HUES64 (cell line): ENCODE results near the gene TASP1.
"Not testable (repeated sequence)": the region's sequence is repeated elsewhere in the genome, so short reads cannot be mapped to it uniquely, and the experiment has no call there.

Experiments
- H3K27ac ChIP-seq: 2 replicates; pipeline ENCODE4 v1.7.0; 2013; ENCODE audit warnings: low read depth, low read length, inconsistent platforms
- H3K27me3 ChIP-seq: 2 replicates; pipeline ENCODE4 v1.6.1; 2013; ENCODE audit warnings: mild to moderate bottlenecking, low read length; ENCODE audit not compliant: insufficient read depth
- H3K36me3 ChIP-seq: 2 replicates; pipeline ENCODE4 v1.6.1; 2013; ENCODE audit warnings: mild to moderate bottlenecking, low read length; ENCODE audit not compliant: insufficient read depth
- H3K4me1 ChIP-seq: 2 replicates; pipeline ENCODE4 v1.6.1; 2013; ENCODE audit warnings: mild to moderate bottlenecking, low read length, moderate library complexity; ENCODE audit not compliant: insufficient read depth
- H3K4me3 ChIP-seq: 2 replicates; pipeline ENCODE4 v1.5.1; 2013; ENCODE audit warnings: mild to moderate bottlenecking, low read length, moderate library complexity
- H3K9ac ChIP-seq: 2 replicates; pipeline ENCODE4 v1.6.1; 2013; ENCODE audit warnings: mild to moderate bottlenecking, low read depth, low read length
- H3K9me3 ChIP-seq: 2 replicates; pipeline ENCODE4 v1.6.1; 2013; ENCODE audit warnings: low read depth, low read length; ENCODE audit not compliant: insufficient read depth
- WGBS: fragments of 150-250, 120-280 bp; methylation state at CpG from one replicate; pipeline ENCODE4 v1.1.7; 2013; ENCODE audit warnings: missing lambda C conversion rate; 5-methylcytosine and 5-hydroxymethylcytosine counted together

Gene TASP1

DNA sequence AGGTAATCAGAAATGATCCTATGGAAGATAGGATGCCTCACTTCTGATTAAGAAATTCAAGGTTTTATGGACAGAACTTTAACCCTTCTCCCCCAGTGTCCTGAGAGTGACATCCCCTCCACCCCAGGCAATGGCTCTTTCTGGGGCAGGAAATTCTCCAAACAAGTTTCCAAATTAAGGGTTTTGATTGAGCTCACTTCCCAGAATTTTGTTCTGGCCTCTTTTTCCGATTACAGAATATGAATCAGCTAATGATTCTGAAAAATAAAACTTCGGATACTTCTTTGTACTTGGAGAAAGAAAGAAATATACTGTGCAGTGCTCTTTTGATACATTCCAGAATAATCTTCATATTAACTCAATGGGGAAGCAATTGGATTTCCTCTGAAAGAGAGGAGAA, 32.8 kb upstream of the TASP1 start:
- Histone ChIP-seq H3K4me3 (no peak overlapping the region), H3K27me3 (no peaks in the 10 kb centered on the region), H3K4me1 (no peaks in the 10 kb centered on the region), H3K27ac (no peak overlapping the region), H3K9me3 (no peaks in the 10 kb centered on the region), H3K9ac (no peak overlapping the region), H3K36me3 (no peaks in the 10 kb centered on the region)
- 100% methylated on average over 1 of the region's 2 CpGs for WGBS

DNA sequence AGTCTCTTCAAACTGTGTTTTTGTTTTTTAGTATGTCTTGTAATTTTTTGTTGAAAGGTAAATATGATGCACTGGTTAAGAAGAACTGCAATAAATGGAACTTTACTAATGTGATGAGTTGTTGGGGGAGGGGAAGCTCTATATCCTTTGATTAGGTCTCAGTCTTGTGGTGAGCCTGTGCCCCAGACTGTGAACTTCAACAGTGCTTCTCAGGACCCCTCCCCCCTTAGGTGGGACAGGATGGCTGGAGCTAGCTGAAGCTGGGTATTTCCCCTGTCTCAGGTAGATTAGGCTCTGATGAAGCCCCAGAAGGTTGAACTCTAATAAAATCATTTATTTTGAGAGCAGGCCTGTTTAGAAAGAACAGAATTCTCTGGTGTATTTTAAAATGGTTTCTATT, 31.4 kb upstream of the TASP1 start:
- Histone ChIP-seq H3K4me3 (no peak overlapping the region), H3K27me3 (no peaks in the 10 kb centered on the region), H3K9ac (no peak overlapping the region), H3K9me3 (no peaks in the 10 kb centered on the region), H3K36me3 (no peaks in the 10 kb centered on the region), H3K4me1 (no peaks in the 10 kb centered on the region), H3K27ac (no peak overlapping the region)

DNA sequence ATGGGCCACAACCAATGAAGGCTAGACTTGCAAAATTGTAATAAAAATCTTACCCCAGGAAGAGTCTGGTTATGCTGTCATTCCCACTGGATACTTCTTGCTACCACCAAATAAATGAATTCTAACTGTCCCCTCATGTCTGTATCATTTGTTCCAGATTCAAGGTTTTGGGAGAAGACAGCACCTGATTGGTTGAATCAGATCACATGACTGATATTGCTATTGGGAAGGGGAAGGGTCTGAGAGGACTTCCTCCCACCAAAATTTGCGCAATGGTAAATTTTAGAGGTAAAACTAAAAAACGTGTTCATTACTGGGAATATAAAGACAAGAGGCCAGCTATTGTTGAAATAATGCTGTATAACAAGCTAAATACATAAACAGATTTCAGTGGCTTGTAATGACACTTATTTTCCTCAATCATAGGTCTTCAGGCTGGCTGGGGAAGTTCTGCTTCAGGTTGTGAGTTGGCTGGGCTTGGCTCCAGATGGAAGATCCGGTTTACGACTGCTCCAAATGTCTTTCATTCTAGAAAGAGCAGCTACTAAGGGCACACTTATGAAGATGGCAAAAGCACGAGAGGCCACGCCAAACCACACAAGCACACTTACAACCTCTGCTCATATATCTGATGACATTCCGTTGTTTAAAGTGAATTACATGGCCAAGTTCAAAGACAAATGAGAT, 27.1 kb upstream of the TASP1 start:
- Histone ChIP-seq H3K9me3 (no peaks in the 10 kb centered on the region), H3K4me3 (no peak overlapping the region), H3K9ac (no peak overlapping the region), H3K27me3 (no peaks in the 10 kb centered on the region), H3K36me3 (no peaks in the 10 kb centered on the region), H3K27ac (no peak overlapping the region), H3K4me1 (no peaks in the 10 kb centered on the region)
- 100% methylated on average over 6 of the region's 7 CpGs for WGBS

DNA sequence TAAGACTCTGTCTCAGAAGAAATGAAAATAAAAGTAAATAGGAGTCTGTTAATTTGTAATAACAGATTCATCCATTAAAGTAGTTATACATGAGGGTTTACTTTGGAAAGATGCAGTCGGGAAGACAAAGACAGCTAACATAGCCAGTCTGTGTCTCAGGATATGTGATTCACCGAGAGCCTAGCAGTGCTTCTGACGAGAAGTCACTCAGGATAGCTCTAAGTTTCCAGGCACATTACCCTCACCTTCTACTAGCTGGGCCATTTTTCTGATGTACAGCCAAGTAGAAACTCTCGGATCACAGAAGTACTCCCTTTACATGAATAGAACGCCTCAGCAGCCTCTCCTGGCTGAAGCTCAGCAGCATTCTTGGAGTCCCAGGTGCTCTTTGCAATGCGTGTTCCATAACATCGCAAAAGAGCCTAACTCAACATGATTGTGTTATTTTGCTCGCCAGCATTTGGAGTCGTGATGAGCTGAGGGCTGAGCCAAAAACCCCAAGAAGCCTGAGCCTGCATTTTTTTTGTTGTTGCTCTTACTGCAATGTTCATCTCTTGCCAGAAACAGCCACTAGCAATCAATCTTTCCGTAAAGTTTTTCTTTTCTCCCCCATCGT, 22.4 kb upstream of the TASP1 start:
- 93% methylated on average over 10 of the region's 11 CpGs for WGBS
- H3K9me3 ChIP-seq, result no peaks in the 10 kb centered on the region
- no peak overlapping the region for H3K27ac ChIP-seq
- no peaks in the 10 kb centered on the region for H3K36me3 ChIP-seq
- H3K27me3 ChIP-seq, result no peaks in the 10 kb centered on the region
- no peak overlapping the region for H3K4me3 ChIP-seq
- no peak overlapping the region for H3K9ac ChIP-seq
- H3K4me1 ChIP-seq, result no peaks in the 10 kb centered on the region

DNA sequence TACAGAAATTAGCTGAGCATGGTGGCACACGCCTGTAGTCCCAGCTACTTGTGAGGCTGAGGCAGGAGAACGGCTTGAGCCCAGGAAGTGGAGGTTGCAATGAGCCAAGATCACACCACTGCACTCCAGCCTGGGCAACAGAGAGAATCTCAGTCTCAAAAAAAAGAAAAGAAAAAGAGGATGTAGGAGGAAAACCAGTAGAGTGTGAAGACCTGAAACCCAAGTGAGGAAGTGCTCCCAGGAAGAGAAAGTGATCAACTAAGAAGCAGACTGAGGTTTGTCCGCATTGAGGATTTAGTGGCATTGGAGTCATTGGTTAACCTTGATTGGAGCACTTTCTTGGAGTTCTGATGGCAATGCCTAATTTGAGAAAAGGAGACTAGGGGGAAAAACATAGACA, 20.6 kb upstream of the TASP1 start:
- Histone ChIP-seq H3K9me3 (no peaks in the 10 kb centered on the region), H3K4me3 (no peak overlapping the region), H3K4me1 (no peaks in the 10 kb centered on the region), H3K9ac (no peak overlapping the region), H3K27me3 (no peaks in the 10 kb centered on the region), H3K27ac (no peak overlapping the region), H3K36me3 (no peaks in the 10 kb centered on the region)
- 92% methylated on average over 3 of the region's 3 CpGs for WGBS

DNA sequence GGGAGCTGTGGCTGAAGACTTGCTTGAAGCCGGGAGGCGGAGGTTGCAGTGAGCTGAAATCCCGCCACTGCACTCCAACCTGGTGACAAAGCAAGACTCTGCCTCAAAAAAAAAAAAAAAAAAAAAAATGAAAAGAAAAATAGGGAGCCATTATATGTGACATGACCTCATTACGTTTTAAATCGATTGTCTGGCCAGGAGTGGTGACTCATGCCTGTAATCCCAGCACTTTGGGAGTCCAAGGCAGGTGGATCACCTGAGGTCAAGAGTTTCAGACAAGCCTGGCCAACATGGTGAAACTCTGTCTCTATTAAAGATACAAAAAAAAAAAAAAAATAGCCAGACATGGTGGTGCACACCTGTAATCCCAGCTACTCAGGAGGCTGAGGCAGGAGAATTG, 19.3 kb upstream of the TASP1 start:
- not testable (repeated sequence) for H3K27ac ChIP-seq, H3K36me3 ChIP-seq, H3K9ac ChIP-seq, H3K4me1 ChIP-seq, H3K4me3 ChIP-seq, H3K9me3 ChIP-seq, H3K27me3 ChIP-seq
- 89% methylated on average over 5 of the region's 5 CpGs for WGBS

DNA sequence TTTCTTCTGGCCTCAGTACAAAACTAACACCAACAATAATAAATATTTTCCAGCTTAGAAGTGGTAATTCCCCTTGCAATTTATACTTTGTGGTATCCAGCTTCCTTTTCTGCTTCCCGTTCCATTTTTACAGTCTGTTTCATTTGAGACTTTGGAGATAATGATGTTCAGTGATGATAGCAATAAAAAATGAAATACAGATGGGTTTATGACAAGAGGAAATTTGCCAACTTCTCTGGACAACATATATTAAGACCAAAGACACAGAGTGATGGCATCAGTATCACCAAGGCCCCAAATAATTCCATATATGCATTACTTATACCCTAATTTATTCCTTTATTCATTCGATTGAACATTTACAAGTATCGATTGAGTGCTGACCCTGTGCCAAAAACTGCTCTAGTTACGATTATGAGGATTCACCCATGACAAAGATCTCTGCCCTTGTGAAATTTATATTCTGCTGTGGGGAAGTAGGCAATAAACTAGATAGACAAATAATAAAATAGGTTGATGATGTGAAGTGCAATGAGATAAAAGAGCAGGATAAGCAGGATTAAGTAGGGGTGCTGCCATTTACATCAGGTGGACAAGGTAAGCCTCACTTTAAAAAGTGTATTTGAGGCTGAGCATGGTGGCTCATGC, 18.1 kb upstream of the TASP1 start:
- WGBS, result 95% methylated on average over 4 of the region's 4 CpGs
- no peaks in the 10 kb centered on the region for H3K9me3 ChIP-seq

DNA sequence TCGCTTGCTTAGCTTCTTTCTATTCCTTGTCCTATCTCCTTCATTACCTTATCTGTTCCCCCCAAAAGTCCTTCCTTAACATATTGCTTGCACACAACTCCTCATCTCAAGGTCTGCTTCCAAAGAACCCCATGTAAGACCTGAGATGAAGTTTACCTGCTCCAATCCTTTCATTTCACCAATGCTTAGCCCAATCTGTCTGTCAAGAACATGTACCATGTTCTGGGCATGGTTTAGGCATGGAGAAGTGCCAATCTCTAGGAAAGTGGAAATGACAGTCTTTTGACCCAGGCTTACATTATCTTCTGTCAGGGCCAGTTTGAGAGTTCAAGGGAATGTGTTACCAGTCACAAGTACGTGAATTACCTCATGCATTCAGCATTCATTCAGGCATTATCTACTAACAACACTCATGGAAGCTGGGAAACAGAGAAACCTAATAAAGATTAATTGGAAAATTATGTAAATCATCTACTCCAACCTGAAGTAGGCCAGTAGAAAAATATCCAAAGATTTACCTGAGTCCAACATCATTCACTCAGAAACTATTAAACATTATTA, 15.8 kb upstream of the TASP1 start:
- Histone ChIP-seq H3K4me1 (peaks cover 15% of the 10 kb centered on the region), H3K36me3 (no peaks in the 10 kb centered on the region), H3K9me3 (no peaks in the 10 kb centered on the region), H3K27ac (no peak overlapping the region), H3K9ac (no peak overlapping the region), H3K27me3 (no peaks in the 10 kb centered on the region), H3K4me3 (no peak overlapping the region)
- 94% methylated on average over 2 of the region's 2 CpGs for WGBS

More for the DNA sequence above, 18.1 kb upstream of the TASP1 start:
- Histone ChIP-seq H3K27ac (no peak overlapping the region), H3K4me3 (no peak overlapping the region), H3K27me3 (no peaks in the 10 kb centered on the region), H3K36me3 (no peaks in the 10 kb centered on the region), H3K9ac (no peak overlapping the region), H3K4me1 (peaks cover 5% of the 10 kb centered on the region; the same call in 1 of the 2 replicates)

DNA sequence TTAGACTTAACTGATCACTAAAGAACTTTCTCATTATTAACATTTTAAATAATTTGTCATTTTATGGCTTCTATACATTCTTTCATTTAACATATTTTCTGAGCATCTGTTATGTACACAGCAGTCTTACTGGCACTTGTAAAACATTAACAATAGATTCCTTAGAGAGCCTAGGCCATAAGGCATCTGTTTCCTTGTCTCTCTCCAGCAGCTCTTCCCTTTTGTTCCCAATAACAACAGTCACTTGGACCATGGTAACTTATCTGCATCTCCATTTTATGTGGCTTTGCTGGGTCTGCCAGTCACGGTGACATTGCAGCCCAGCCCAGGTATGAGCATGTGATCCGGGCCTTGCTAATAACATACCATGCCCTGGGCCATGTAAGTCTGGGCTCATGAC, 11.7 kb upstream of the TASP1 start:
- Histone ChIP-seq H3K27me3 (no peaks in the 10 kb centered on the region), H3K4me3 (no peak overlapping the region), H3K27ac (no peak overlapping the region), H3K4me1 (peaks cover 19% of the 10 kb centered on the region), H3K9ac (no peak overlapping the region), H3K36me3 (no peaks in the 10 kb centered on the region), H3K9me3 (no peaks in the 10 kb centered on the region)
- 88% methylated on average over 2 of the region's 2 CpGs for WGBS

DNA sequence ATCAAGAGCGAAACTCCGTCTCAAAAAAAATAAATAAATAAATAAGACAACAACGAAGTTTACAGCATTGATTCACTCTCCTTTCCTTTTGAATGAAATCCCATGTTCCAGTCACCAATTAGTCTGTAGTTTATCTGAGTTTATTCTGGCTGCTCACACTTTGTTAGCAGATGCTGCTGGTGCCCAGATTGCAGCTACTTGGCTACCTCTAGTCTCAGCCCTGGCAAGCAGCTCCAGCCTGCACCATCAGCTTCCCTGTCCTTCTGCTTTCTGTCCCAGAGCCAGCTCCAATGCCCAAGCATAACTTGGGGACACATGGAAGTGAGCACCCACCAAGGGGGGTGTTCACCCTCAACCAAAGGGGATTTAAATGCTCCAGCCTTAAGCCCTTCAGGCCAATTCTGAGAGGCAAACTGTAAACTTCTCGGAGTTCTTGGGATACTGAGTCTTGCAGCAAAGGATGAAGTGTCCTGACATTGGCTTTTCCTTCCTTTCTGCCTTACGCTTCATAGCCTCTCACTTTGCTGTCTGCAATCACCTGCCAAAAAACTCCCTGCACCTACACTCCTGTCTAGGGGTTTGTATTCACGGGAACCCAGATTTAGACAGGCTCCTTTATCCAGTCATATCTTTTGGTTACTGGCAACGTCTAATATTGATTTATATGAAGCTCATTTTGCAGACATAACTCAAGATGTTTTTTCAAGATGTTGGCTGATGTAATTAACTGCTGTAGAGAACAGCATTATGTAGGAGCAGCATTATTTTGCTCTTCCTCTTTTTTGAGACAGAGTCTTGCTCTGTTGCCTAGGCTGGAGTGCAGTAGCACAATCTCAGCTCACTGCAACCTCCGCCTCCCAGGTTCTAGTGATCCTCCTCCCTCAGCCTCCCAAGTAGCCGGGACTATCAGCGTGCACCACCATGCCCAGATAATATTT, 9.8 kb upstream of the TASP1 start:
- H3K9ac ChIP-seq, result no peak overlapping the region
- H3K36me3 ChIP-seq, result no peaks in the 10 kb centered on the region
- H3K27ac ChIP-seq, result no peak overlapping the region
- no peaks in the 10 kb centered on the region for H3K27me3 ChIP-seq
- peaks cover 19% of the 10 kb centered on the region for H3K4me1 ChIP-seq
- WGBS, result 93% methylated on average over 8 of the region's 10 CpGs
- H3K9me3 ChIP-seq, result no peaks in the 10 kb centered on the region
- H3K4me3 ChIP-seq, result no peak overlapping the region

DNA sequence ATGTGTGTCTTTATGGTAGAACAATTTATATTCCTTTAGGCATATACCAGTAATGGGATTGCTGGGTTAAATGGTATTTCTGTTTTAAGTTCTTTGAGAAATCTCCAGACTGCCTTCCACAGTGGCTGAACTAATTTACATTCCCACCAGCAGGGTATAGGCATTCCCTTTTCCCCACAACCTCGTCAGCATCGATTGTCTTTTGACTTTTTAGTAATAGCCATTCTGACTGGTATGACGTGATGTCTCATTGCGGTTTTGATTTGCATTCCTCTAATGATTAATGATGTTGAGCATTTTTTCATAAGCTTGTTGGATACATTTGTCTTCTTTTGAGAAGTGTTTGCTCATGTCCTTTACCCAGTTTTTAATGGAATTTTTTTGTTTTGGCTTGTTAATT, 5.3 kb upstream of the TASP1 start:
- no peak overlapping the region for H3K9ac ChIP-seq
- H3K36me3 ChIP-seq, result no peaks in the 10 kb centered on the region
- no peak overlapping the region for H3K27ac ChIP-seq
- no peaks in the 10 kb centered on the region for H3K27me3 ChIP-seq
- H3K4me1 ChIP-seq, result no peaks in the 10 kb centered on the region; the same call in 1 of the 2 replicates
- WGBS, result 80% methylated on average over 4 of the region's 4 CpGs
- H3K9me3 ChIP-seq, result no peaks in the 10 kb centered on the region
- H3K4me3 ChIP-seq, result no peak overlapping the region
